ENCODE data around the gene ATP1B4.

ATP1B4 gene

GRCh38 chrX:120377179-120377578, 15.3 kb downstream of the ATP1B4 start:
- DNase-seq = no peak

- DNase-seq = no peak
Observed at GRCh38 chrX:120377715-120378114, 15.8 kb downstream of the ATP1B4 start.

GRCh38 chrX:120378570-120378969, 16.7 kb downstream of the ATP1B4 start:
- no peak for DNase-seq

GRCh38 chrX:120379937-120380681, 18.2 kb downstream of the ATP1B4 start:
- DNase-seq = no peak

- DNase-seq = no peak
Observed at GRCh38 chrX:120380699-120381098, 18.8 kb downstream of the ATP1B4 start.

- no peak for DNase-seq
Observed at GRCh38 chrX:120401301-120401700, 39.4 kb downstream of the ATP1B4 start.

- no peak for DNase-seq
Observed at GRCh38 chrX:120402369-120402768, 40.5 kb downstream of the ATP1B4 start.

- DNase-seq = no peak
Observed at GRCh38 chrX:120406638-120407037, 44.7 kb downstream of the ATP1B4 start.

GRCh38 chrX:120408168-120408567, 46.3 kb downstream of the ATP1B4 start:
- DNase-seq = no peak

GRCh38 chrX:120419463-120419862, 57.6 kb downstream of the ATP1B4 start:
- DNase-seq = no peak

GRCh38 chrX:120426599-120426998, 64.7 kb downstream of the ATP1B4 start:
- DNase-seq = no peak

GRCh38 chrX:120428309-120428708, 66.4 kb downstream of the ATP1B4 start:
- DNase-seq = no peak

GRCh38 chrX:120429776-120430540, 68.1 kb downstream of the ATP1B4 start:
- DNase-seq = no peak
